DMS153 (cell line): ENCODE measurements around the gene NBEA.
"Not testable (repeated sequence)": the region's sequence is repeated elsewhere in the genome, so short reads cannot be mapped to it uniquely, and the experiment has no call there.

Experiments
- DNase-seq: peaks from one replicate; lab custom pipeline; 2025; lab: John Stamatoyannopoulos, UW

The NBEA gene

GRCh38 chr13:34941835-34942731 is at the start of gene NBEA:
NBEA (plus strand) TSS chr13:34942270; CDS start chr13:34942821, 551 bp downstream.
- DNase-seq: peak; percentile 72

- no peak for DNase-seq
These were observed 47.3 kb upstream of the NBEA start for GRCh38 chr13:34894756-34895155.

DNA sequence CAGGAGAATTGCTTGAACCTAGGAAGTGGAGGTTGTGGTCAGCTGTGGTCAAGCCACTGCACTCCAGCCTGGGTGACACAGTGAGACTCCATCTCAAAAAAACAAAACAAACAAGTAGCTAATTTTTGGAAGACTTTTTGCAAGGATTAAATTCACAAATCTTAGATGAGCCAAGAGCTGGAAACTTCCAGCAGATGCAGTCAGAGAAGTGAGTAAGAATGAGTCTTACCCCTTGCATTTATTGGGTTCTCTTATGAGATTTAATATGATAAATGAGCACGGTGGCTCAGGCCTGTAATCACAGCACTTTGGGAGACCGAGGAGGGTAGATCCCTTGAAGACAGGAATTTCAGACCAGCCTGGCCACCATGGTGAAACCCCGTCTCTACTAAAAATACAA is 44.9 kb upstream of the NBEA start:
- no peak for DNase-seq

DNA sequence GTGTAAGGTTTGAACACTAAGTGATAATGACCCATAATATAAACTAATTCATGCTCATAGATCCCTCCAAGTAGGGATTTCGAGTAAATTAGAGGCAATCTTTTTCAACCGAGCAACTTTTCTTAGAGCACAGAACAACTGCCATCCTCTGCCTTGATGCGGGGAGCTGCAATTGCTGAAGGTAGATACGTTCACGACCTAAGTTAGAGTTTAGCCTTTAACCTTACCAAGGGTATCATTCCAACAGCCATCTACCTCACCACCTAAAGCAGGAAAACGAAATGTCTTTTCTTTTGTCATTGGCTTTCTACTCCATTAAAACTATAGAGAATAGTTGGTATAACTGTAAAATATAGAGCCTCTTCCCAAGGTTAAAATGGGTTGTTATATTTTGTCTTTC is 42.2 kb upstream of the NBEA start:
- no peak for DNase-seq

- DNase-seq: no peak
These were observed 41.8 kb upstream of the NBEA start for GRCh38 chr13:34900288-34900739.

DNA sequence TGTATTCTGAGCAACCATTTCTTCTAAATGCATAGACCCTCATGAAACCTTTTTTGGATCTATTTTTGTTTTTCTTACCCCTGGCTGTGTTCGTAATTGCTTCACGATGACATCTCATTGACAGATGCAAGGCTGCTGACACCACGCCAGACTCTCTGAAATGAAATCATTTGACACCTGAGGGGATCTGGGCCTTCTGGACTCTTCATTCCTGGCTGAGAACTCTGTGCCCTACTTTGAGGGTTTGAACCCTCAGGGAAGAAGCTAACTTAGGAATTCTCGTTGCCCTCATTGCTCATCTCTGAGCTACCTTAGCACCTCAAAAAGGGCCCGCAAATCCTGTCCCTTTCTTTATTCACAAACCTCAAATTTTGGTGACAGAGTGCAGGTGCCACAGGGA is 40.5 kb upstream of the NBEA start:
- no peak for DNase-seq

DNA sequence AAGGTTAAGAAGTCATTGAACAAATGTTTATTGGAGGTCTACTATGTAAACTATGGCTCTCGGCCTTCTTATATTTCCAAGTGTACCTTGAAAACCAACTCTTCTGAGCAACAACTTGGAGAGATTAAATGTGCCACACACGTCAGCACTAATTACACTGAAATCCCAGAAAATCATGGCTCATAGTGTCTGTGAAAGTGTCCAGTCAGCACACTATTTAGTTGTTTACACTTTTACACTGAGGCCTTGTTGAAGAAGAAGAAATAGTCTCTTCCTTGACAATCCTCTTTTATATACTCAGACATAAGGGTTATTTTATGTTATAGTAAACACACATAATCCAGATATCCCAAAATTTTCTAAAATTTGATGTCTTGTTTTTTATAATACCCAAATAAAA is 30.9 kb upstream of the NBEA start:
- DNase-seq: no peak

- no peak for DNase-seq
These were observed 29.0 kb upstream of the NBEA start for GRCh38 chr13:34913040-34913439.

DNA sequence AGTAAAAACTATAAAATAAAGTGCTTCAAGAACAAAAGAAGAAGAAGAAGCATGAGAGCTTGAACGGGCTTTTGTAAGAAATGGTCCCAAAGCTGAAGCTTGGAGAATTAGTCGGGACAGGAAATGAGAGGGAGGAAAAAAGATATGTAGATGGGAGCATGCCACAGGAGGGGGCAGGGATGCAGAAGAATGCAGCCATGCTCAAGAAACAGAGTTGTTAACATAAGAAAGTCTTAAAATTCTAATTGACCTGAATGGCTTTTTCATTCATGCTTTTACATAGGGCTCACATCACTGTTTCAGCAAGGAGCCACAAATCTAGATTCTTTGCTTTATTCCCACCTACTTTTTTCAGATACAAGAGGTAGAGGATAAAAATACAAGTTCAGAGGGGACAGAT is 27.7 kb upstream of the NBEA start:
- no peak for DNase-seq

GRCh38 chr13:34926508-34926907 is 15.6 kb upstream of the NBEA start:
- DNase-seq: no peak

DNA sequence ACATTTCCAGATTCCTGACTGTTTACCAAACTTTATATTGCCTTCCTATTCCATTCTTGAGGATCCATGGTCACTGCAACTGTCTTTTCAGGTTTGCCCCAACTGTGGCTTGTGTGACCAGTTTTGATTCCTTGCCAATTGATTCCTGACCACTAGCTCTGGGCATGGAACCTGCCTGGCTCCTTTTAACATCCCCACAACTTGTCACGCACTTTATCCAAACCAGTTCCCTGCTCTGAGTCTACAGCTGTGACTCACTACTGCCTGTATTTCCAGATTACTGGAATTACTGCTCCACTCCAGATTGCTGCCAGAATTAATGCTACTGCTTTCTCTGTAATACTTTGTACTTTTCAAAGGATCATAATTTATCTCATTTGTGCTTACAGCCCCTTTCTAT is 13.4 kb upstream of the NBEA start:
- DNase-seq: not testable (repeated sequence)

- DNase-seq: no peak
These were observed 10.5 kb upstream of the NBEA start for GRCh38 chr13:34931572-34931971.

DNA sequence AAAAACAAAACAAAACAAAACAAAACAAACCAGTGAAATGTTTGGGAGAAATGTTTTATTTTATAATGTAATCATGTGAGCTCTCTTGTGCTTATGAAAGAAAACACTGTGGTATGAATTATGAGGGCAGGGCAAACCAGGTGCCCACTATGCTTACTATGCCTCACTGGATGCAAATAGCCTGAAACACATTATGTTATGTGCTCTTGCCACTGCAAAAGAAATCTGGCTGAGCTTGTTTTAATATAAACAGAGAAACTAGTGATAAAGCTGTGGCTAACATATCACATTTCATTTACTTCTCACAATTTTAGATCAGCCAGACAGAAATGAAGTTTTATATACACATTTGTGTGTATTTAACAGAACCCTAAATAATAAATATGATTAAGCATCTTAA is 8.7 kb upstream of the NBEA start:
- peak; percentile 4 for DNase-seq

DNA sequence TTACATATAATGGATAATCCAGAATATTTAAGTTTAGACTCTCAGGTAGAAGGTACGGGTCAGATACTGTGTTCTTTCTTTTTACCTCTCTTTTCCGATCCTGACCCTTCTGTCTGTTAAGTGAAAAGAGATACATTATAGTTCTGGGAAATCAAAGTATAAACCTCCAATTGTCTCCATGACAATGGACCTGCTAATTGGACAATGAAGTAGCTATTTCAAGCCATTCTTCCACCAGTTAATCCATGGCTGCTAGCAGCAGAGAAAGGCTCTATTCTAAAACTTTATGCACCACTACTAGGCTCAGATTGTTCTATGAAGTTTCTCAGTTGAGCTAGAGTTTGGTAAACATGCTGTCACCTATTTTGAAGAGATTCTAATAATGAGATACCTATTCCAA is 8.3 kb upstream of the NBEA start:
- no peak for DNase-seq

DNA sequence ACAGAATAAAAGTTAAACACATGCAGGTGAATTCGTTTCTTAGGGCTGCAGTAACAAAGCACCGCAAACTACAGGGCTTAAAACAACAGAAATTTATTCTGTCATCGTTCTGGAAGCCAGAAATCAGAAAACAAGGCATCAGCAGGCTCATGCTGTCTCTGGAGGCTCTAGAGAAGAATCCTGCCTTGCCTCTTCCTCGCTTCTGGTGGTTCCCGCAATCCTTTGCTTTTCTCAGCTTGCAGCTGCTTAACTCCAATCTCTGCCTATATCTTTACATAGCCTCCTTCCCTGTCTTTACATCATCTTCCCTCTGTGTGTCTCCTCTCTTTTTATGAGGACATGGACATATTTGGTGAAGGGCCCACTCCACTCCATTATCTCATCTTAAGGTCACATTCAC is 6.2 kb upstream of the NBEA start:
- no peak for DNase-seq

DNA sequence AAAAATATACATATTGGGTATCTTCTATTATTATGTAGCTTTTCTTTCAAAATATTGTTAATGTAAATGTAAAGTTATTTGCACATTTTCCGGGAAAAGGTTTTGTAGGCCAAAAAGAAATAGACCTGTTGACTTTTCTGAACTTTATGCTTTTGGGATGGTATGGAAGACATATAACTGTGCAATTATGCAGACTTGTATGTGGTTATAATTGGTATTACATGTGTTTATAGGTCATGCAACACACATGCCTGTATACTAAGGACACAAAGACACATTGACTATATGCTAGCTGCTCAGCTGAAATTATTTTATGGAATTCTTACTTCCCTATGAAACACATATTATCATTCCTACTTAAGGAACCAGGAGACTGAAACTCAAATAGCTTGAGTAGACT is 2.3 kb upstream of the NBEA start:
- DNase-seq: no peak

DNA sequence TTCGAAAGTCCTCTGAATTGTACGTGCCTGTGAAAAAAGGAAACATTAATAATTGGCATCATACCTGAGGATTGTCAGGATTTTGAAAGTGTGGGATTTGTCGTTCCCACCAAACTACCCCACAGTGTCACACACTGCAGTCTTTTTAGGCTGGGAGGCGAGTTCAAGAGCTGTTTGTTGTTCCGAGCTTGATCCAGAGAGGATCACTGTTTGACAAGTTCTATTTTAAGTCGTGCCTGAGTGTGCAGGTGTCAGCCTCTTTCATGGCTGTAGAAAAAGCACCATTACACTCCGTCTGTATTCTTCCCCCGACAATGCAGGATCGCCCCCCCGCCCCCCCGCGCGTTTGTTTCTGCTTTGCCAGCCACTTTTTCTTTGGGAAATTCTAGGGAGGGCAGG is 635 bp upstream of the NBEA start:
- no peak for DNase-seq

- peak; percentile 40 for DNase-seq
These were observed 814 bp downstream of the NBEA start for GRCh38 chr13:34942732-34943435.

DNA sequence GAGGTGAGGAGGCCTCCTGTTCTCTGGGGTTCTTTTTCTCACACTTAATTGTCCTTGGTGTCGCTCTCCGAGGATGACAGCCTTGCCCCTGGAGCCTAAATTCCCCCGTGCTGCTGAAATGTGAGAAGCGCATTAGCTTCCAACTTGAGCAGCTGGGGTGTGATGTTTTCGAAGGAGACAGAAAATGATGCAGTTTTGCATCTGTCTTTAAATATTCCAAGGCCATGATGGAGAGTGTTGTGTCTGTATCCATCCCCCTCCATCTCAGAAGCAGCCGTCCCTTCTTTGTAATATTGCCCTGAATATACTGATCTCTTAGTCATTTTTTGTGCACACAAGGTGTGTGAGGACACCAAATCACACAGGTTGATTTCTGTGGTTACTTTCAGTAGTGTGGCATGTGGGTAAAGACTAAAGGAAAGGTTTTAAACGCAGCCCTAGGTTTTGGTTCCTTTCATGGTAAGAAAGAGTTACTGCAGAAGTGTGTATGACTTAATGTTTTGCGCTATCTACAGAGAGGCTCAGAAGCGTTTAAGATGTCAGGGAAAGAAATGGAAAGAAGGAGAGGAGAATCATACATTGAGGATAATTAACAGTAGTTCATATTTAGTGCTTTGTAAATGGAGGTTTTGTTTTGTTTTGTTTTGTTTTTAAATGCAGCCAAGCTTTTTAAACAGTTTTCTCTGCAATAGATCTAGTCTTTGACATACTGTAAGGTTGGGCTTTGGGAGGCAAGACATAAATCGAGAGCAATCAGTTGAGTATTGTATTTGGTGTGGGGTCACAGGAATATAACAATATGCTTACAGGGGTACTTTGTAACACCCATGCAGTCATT is 1.6 kb downstream of the NBEA start:
- DNase-seq: no peak

DNA sequence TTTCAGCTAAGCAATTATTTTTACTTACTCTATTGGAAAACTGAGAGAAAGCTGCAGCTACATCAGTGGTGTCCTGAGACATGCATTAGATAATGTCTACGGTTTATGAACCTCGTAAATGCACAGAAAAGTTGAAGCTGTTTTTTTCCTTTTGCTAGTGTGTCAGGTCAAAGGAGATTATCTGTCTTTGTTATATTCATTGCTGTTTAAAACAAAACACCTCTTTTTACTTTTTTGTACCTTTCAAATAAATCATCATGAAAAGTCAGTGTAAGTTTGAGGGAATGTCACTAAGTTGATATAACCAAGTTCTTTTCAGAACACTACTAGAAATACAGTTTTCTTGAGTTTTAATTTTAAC is 2.2 kb downstream of the NBEA start:
- no peak for DNase-seq

DNA sequence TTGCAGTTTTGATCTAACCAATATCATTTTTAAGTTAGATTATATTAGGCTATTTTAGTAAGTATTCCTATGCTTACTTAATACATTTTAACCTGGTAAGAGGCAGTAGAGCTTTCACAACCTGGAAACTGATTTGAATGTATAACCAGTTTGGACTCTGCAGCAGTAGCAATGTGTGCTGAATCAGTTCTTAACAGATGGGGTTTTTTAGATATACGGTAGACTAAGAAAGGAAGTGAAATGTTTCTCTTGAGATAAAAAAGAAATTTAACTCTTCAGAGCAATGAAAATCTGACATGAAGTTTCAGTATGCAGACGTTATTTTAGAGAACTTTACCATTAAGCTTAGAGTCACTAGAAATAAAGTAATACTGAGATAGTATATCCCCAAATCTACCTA is 2.7 kb downstream of the NBEA start:
- no peak for DNase-seq

DNA sequence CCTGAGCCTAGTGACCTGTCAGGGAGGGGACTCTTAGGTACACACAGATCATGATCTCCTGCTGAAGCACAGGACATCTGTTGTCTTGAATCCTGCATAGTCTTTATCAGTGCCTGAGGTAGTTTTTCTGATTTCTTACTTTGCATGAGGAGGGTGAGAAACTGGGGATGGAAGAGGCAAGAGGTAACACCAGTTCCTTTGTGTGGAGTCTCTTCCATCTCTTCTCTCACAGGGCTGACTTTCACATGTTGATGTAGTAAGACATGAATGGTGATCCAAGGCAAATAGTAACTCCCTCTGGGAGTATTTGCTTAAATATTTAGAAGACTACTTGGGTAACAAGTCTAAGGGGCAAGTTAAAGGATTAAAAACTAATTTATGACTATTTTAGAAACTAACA is 9.5 kb downstream of the NBEA start:
- DNase-seq: no peak

DNA sequence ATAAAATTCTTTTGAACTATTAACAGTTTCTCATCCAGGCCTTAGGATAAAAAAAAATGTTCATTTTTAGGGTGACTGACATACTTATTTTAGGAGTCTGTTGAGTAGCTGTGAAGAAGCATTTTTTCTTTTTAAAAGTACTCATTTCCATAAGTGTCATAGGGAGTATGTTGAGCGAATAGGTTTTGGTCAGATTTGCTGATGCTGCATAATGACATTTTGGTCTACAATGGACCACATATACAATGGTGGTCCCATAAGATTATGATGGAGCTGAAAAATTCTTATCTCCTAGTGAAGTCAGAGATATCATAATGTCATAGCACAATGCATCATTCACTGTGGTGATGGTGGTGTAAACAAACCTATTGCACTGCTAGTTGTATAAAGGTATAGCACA is 17.4 kb downstream of the NBEA start:
- no peak for DNase-seq
